Ovary (tissue), 3 donors: ENCODE data around the gene SLC38A10.

ENCODE experiments used
- CTCF ChIP-seq, 3 donors: fragments of 450-650 bp in 2 of 3; fragments of 200-600 bp in 1 of 3; IDR thresholded peaks; one replicate each; pipeline versions ENCODE4 v1.5.1 to v1.8.0; 2016 to 2022; ENCODE audit warnings: antibody characterized with exemption in 3 of 3, mild to moderate bottlenecking in 1 of 3
- EP300 ChIP-seq: sonication (generic); formaldehyde crosslinking; IDR thresholded peaks from one replicate; pipeline ENCODE4 v1.6.1; 2017; ENCODE audit warnings: antibody characterized with exemption
- POLR2A ChIP-seq: fragments of 450-650 bp; IDR thresholded peaks from one replicate; pipeline ENCODE4 v1.6.1; 2017; ENCODE audit warnings: antibody characterized with exemption, mild to moderate bottlenecking, moderate library complexity
- donor health status: DM: no; HTN: no; CAD: no.

- TF ChIP-seq CTCF (IDR thresholded peaks at IDR 0.05) (no peak), EP300 (no peak), POLR2A (no peak)
Observed at GRCh38 chr17:81328978-81329926, 34.1 kb upstream of the SLC38A10 start.
